Memory B cell (primary cell): ENCODE data around the gene POMGNT2.
A peak's percentile ranks its signal among the peaks of the same experiment; 100 is the strongest.
"Not testable (repeated sequence)": the region's sequence is repeated elsewhere in the genome, so short reads cannot be mapped to it uniquely, and the experiment has no call there.

ENCODE experiments used
- ATAC-seq: fragments of 150-1000 bp; cut with Tn5 transposase; 2 replicates; pipeline ENCODE4 v1.10.0; 2021; ENCODE audit warnings: low read depth, mild to moderate bottlenecking, moderate library complexity
- DNase-seq, 2 donors: peaks; one replicate each; pipeline ENCODE4 v3.0.0; 2022; ENCODE audit warnings: low spot score in 2 of 2
- H3K27ac Mint-ChIP-seq: one replicate; pipeline ENCODE4 v1.8.0; 2022; ENCODE audit warnings: mild to moderate bottlenecking, moderate library complexity, mixed read lengths
- H3K27me3 Mint-ChIP-seq: one replicate; pipeline ENCODE4 v1.8.0; 2022; ENCODE audit warnings: mixed read lengths
- H3K36me3 Mint-ChIP-seq: one replicate; pipeline ENCODE4 v1.8.0; 2022; ENCODE audit warnings: mild to moderate bottlenecking, mixed read lengths
- H3K4me1 Mint-ChIP-seq: one replicate; pipeline ENCODE4 v1.8.0; 2022; ENCODE audit warnings: mixed read lengths
- H3K4me3 Mint-ChIP-seq: one replicate; pipeline ENCODE4 v1.8.0; 2022; ENCODE audit warnings: mild to moderate bottlenecking, moderate library complexity, mixed read lengths
- H3K9me3 Mint-ChIP-seq: one replicate; pipeline ENCODE4 v1.8.0; 2022; ENCODE audit warnings: mixed read lengths

Gene POMGNT2

DNA sequence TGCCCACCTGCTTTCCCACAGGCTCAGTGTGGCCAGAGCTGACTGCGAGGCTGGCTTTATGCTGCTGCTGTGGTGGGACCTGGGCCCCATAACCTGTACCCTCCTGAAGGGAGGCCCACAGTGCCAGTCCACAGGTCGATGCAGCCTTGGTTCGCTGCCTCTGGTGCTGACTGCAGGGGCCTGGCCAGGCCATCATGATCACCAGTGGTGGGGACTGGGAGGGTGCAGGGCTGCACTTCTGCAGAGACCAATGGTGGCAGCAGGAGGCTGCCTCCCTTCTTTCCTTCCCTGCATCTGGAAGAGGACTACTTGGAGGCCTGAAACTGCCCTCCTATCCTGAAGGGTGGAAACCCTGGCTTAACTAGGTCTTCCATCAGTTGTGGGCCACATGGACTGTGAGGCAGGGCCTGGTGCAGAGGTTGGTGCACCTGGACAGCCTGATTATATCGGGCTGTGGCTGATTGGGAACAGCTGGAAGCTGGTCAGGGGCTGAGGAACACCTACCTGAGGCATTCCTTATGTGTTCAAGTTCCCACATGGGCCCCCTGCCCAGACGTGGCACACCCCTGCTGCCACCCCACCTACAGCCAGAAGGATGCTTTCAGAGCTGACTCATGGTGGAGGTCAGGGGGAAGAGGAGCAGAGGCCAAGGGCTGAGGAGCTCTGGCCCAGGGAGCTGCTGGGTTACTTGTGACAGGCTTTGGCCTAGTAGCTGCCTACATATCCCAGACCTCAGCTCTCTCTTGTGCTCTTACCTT, 29.8 kb downstream of the POMGNT2 start:
- Mint-ChIP-seq H3K27ac (no peak overlapping the region), H3K27me3 (peaks cover 4% of the 10 kb centered on the region), H3K4me1 (no peaks in the 10 kb centered on the region), H3K36me3 (peaks cover 16% of the 10 kb centered on the region), H3K4me3 (no peak overlapping the region), H3K9me3 (no peaks in the 10 kb centered on the region)
- ATAC-seq = no peak
- DNase-seq = no peak

GRCh38 chr3:43074901-43075689, 30.8 kb downstream of the POMGNT2 start:
- Mint-ChIP-seq H3K27me3 (peaks cover 4% of the 10 kb centered on the region), H3K27ac (no peak overlapping the region), H3K36me3 (peaks cover 7% of the 10 kb centered on the region), H3K4me1 (no peaks in the 10 kb centered on the region), H3K4me3 (no peak overlapping the region), H3K9me3 (no peaks in the 10 kb centered on the region)
- DNase-seq (no peak), ATAC-seq (no peak)

GRCh38 chr3:43074482-43074881, 31.4 kb downstream of the POMGNT2 start:
- Mint-ChIP-seq H3K27ac (no peak overlapping the region), H3K4me3 (no peak overlapping the region), H3K9me3 (no peaks in the 10 kb centered on the region), H3K27me3 (peaks cover 4% of the 10 kb centered on the region), H3K4me1 (no peaks in the 10 kb centered on the region), H3K36me3 (peaks cover 1% of the 10 kb centered on the region)
- no peak for DNase-seq
- no peak for ATAC-seq

DNA sequence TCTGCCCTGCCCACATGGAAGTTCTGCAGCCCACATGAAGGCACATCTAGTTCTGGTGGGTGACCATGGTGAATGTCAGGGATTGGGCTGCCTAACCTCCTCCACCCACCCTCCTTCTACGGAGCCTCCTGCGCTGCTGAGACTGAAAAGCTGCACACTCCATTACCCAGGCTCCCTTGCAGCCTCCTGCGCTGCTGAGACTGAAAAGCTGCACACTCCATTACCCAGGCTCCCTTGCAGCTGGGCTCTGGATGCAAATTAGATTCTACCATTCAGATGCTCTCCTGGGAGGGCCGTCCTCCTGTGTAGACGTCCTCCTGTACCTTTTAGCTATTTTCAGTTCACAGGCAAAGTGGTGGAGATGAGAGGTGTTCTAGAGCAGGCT, 32.1 kb downstream of the POMGNT2 start:
- Mint-ChIP-seq H3K4me3 (no peak overlapping the region), H3K36me3 (peaks cover 1% of the 10 kb centered on the region), H3K9me3 (no peaks in the 10 kb centered on the region), H3K27me3 (peaks cover 4% of the 10 kb centered on the region), H3K4me1 (no peaks in the 10 kb centered on the region), H3K27ac (no peak overlapping the region)
- ATAC-seq (peak; percentile 37), DNase-seq (no peak)

- Mint-ChIP-seq H3K36me3 (peaks cover under 1% of the 10 kb centered on the region), H3K4me3 (no peak overlapping the region), H3K27me3 (peaks cover 4% of the 10 kb centered on the region), H3K9me3 (no peaks in the 10 kb centered on the region), H3K4me1 (no peaks in the 10 kb centered on the region), H3K27ac (no peak overlapping the region)
- ATAC-seq = no peak
- no peak for DNase-seq
Observed at GRCh38 chr3:43073116-43073835, 32.6 kb downstream of the POMGNT2 start.

DNA sequence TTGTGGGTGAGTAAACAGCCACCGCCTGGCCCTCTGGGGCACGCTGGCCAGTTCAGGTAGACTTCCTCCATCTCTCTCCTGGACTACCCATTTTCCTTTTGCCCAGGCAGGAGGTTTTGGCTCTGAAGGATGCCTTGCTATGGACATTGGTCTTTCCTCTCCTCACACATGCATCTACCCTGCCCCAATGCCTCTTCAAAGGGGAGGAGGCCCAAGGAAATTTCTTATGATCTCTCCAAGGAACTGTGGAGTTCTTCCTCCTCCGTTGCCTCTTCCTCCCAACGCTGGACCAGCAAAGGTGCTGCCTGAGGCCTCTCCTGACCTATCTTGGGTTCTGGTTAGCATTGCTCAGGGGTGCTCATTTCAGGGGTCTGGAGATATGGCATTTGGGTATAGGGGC, 33.5 kb downstream of the POMGNT2 start:
- H3K4me1 Mint-ChIP-seq = no peaks in the 10 kb centered on the region
- no peaks in the 10 kb centered on the region for H3K36me3 Mint-ChIP-seq
- H3K4me3 Mint-ChIP-seq = no peak overlapping the region
- no peaks in the 10 kb centered on the region for H3K9me3 Mint-ChIP-seq
- ATAC-seq (no peak), DNase-seq (peak in 1 of 2 donors; percentile 4)
- H3K27ac Mint-ChIP-seq = no peak overlapping the region
- H3K27me3 Mint-ChIP-seq = peaks cover 4% of the 10 kb centered on the region

DNA sequence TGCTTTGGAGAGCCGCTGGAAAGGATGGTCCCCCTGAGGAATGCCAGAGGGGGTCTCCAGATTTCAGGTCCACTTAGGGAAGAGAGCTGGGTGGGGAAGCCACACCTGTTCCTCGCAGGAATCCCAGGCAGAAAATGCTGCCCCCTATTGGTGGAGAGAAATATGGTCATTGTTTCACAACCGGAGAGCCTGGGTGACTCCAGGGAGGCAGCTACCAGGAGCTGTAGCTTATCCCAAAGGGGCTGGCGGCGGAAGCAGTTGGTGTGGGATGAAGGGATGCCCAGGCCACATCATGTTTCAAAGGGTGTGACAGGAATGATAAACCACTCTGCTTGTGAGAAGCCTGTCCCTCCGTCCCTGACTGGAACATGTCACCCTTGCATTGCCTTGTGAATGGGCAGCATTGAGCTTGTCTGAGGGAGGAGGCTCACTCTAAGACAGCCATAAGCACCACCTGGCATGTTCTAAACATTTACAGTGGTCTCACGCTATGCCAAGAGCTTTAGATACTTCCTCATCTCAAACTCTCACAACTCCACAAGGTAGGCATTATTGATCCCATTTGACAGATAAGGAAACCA, 34.5 kb downstream of the POMGNT2 start:
- no peak for ATAC-seq
- H3K27ac Mint-ChIP-seq = no peak overlapping the region
- DNase-seq = peak in 1 of 2 donors; percentile 4
- H3K4me3 Mint-ChIP-seq = no peak overlapping the region
- H3K27me3 Mint-ChIP-seq = peaks cover 4% of the 10 kb centered on the region
- H3K36me3 Mint-ChIP-seq = no peaks in the 10 kb centered on the region
- no peaks in the 10 kb centered on the region for H3K4me1 Mint-ChIP-seq
- H3K9me3 Mint-ChIP-seq = no peaks in the 10 kb centered on the region

GRCh38 chr3:43070670-43071069, 35.2 kb downstream of the POMGNT2 start:
- H3K4me1 Mint-ChIP-seq, H3K27ac Mint-ChIP-seq, H3K36me3 Mint-ChIP-seq, H3K9me3 Mint-ChIP-seq, H3K4me3 Mint-ChIP-seq, ATAC-seq, H3K27me3 Mint-ChIP-seq, DNase-seq: not testable (repeated sequence)

DNA sequence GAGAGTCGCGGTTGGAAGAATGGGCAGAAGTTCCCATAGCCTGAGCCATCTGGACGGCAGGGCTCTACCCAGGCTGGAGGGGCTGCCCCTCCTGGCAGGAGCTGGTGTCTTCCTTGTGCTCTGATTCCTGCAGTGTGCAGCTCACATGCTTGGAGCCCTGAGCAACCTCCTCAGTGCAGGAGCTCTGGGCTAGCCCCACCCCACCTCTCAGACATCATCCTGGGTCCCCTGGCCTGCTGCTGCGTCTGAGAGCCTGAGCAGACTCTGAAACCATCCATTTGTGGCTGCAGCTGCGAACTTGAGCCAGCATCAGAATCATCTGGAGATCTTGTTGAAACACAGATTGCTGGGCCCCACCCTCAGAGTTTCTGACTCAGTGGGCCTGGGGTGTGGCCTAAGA, 42.8 kb downstream of the POMGNT2 start:
- ATAC-seq (no peak), DNase-seq (no peak)
- H3K36me3 Mint-ChIP-seq = peaks cover 2% of the 10 kb centered on the region
- peaks cover 2% of the 10 kb centered on the region for H3K27me3 Mint-ChIP-seq
- no peaks in the 10 kb centered on the region for H3K4me1 Mint-ChIP-seq
- no peak overlapping the region for H3K27ac Mint-ChIP-seq
- no peak overlapping the region for H3K4me3 Mint-ChIP-seq
- no peaks in the 10 kb centered on the region for H3K9me3 Mint-ChIP-seq

GRCh38 chr3:43062564-43063040, 43.3 kb downstream of the POMGNT2 start:
- Mint-ChIP-seq H3K27ac (no peak overlapping the region), H3K4me1 (no peaks in the 10 kb centered on the region), H3K4me3 (no peak overlapping the region), H3K27me3 (peaks cover 2% of the 10 kb centered on the region), H3K36me3 (peaks cover 2% of the 10 kb centered on the region), H3K9me3 (no peaks in the 10 kb centered on the region)
- ATAC-seq = no peak
- DNase-seq = no peak

GRCh38 chr3:43062040-43062563, 43.8 kb downstream of the POMGNT2 start:
- ATAC-seq (no peak), DNase-seq (no peak)
- Mint-ChIP-seq H3K9me3 (no peaks in the 10 kb centered on the region), H3K27ac (no peak overlapping the region), H3K36me3 (peaks cover 2% of the 10 kb centered on the region), H3K4me1 (no peaks in the 10 kb centered on the region), H3K27me3 (peaks cover 2% of the 10 kb centered on the region), H3K4me3 (no peak overlapping the region)

GRCh38 chr3:43061101-43061895, 44.6 kb downstream of the POMGNT2 start:
- Mint-ChIP-seq H3K27ac (no peak overlapping the region), H3K4me3 (no peak overlapping the region), H3K27me3 (peaks cover 2% of the 10 kb centered on the region), H3K9me3 (no peaks in the 10 kb centered on the region), H3K36me3 (peaks cover 2% of the 10 kb centered on the region), H3K4me1 (no peaks in the 10 kb centered on the region)
- DNase-seq (no peak), ATAC-seq (no peak)

GRCh38 chr3:43059456-43059855, 46.4 kb downstream of the POMGNT2 start:
- Mint-ChIP-seq H3K9me3 (no peaks in the 10 kb centered on the region), H3K27me3 (peaks cover 2% of the 10 kb centered on the region), H3K4me1 (no peaks in the 10 kb centered on the region), H3K36me3 (peaks cover 2% of the 10 kb centered on the region), H3K4me3 (no peak overlapping the region), H3K27ac (no peak overlapping the region)
- ATAC-seq (no peak), DNase-seq (no peak)
